Uterus (tissue), 4 donors: ENCODE data around the gene FNIP2. TPM values are rescaled to one million over a fixed set of nuclear protein-coding genes. Genes with fewer than 3 reads are reported as not detected.

Experiments used
- DNase-seq, 2 donors: peaks; one replicate each; pipeline ENCODE4 v3.0.0-alpha.2; 2019 to 2020
- H3K27ac ChIP-seq, 2 donors: fragments of 200-600 bp; sonication (generic); 1 replicate in 1 of 2; 2 replicates in 1 of 2; pipeline ENCODE4 v1.5.1; 2016 to 2018
- H3K27me3 ChIP-seq, 2 donors: fragments of 200-600 bp; sonication (generic); one replicate each; pipeline ENCODE4 v1.5.1; 2018 to 2019; ENCODE audit warnings: control low read depth in 1 of 2
- H3K36me3 ChIP-seq, 2 donors: fragments of 200-600 bp; sonication (generic); one replicate each; pipeline ENCODE4 v1.5.1; 2019; ENCODE audit warnings: control low read depth in 1 of 2
- H3K4me1 ChIP-seq, 2 donors: fragments of 200-600 bp; sonication (generic); one replicate each; pipeline ENCODE4 v1.5.1; 2018 to 2019; ENCODE audit warnings: control low read depth in 1 of 2
- H3K4me3 ChIP-seq, 2 donors: fragments of 200-600 bp; sonication (generic); 1 replicate in 1 of 2; 2 replicates in 1 of 2; pipeline ENCODE4 v1.5.1; 2018 to 2019; ENCODE audit warnings: mild to moderate bottlenecking in 1 of 2
- H3K9me3 ChIP-seq, 2 donors: fragments of 200-600 bp; sonication (generic); one replicate each; pipeline ENCODE4 v1.5.1; 2019; ENCODE audit warnings: control low read depth in 1 of 2
- POLR2A ChIP-seq, 2 donors: fragments of 450-650 bp; IDR thresholded peaks; one replicate each; pipeline ENCODE4 v1.6.1; 2016; ENCODE audit warnings: antibody characterized with exemption in 2 of 2, mild to moderate bottlenecking in 1 of 2, moderate library complexity in 1 of 2
- intact Hi-C: fragments of 100-400 bp; cut with DNase I; formaldehyde crosslinking; loops from one replicate; pipeline ENCODE4 v1.15.1; 2023; ENCODE audit warnings: low total_unique reads
- total RNA-seq, 4 donors: library from RNA; depleted of rRNA in 3 of 4; stranded (reverse); fragments of >200 nt in 3 of 4; gene quantifications; one replicate each; pipeline versions ENCODE4 v1.1.0 to v1.2.4, GENCODE V29; 2014 to 2023
- TF ChIP-seq, protein P1 (sequence below), 4 experiments: fragments of 200-600 bp in 2 of 4; fragments of 450-650 bp in 2 of 4; sonication (generic) in 2 of 4; IDR thresholded peaks; one replicate each; pipeline ENCODE4 v1.5.1; 2016 to 2019; ENCODE audit warnings: antibody characterized with exemption in 4 of 4, mild to moderate bottlenecking in 2 of 4, moderate library complexity in 1 of 4
- donor health status: DM: yes; HTN: yes; CAD: no.

Gene FNIP2
- total RNA-seq, 4 donors from 2014 or later, result 8.5 to 61.9 (median 29.6) TPM

DNA sequence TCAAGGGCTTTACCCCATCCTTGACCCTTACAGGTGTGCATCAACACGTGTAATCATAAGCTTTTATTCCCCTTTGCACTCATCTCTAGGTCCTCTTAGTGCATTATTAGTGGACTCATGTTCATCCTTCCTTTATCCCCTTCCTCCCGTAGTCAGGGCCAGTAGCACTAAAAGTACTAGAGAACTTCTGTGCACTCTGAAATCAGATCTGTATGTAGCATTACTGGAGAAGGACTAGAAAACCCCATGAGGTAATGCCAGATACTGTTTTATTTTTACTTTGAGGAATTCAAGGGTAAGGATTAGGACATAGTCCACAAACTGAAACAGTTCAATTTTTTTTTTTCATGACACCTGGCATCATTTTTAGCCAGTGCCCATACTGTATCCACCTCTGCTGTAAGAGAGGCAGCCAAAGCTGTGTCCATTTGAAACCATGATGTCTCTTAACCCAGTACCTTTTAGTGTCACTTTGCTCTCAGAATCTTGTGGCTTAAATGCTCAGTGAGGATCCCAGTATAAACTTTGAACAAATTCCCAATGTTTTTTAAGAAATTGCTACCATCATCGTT is 134.7 kb downstream of the FNIP2 start:
- Histone ChIP-seq H3K27ac (no peak overlapping the region), H3K27me3 (no peaks in the 10 kb centered on the region), H3K9me3 (no peaks in the 10 kb centered on the region), H3K4me1 (no peaks in the 10 kb centered on the region), H3K4me3 (no peak overlapping the region), H3K36me3 (peaks cover 0 to 3% of the 10 kb centered on the region in 2 donors)
- DNase-seq, result no peak
- TF ChIP-seq POLR2A (IDR thresholded peaks at IDR 0.05), result no peak
- TF ChIP-seq, protein P1, sequence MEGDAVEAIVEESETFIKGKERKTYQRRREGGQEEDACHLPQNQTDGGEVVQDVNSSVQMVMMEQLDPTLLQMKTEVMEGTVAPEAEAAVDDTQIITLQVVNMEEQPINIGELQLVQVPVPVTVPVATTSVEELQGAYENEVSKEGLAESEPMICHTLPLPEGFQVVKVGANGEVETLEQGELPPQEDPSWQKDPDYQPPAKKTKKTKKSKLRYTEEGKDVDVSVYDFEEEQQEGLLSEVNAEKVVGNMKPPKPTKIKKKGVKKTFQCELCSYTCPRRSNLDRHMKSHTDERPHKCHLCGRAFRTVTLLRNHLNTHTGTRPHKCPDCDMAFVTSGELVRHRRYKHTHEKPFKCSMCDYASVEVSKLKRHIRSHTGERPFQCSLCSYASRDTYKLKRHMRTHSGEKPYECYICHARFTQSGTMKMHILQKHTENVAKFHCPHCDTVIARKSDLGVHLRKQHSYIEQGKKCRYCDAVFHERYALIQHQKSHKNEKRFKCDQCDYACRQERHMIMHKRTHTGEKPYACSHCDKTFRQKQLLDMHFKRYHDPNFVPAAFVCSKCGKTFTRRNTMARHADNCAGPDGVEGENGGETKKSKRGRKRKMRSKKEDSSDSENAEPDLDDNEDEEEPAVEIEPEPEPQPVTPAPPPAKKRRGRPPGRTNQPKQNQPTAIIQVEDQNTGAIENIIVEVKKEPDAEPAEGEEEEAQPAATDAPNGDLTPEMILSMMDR (IDR thresholded peaks at IDR 0.05), result no peak
- intact Hi-C loops, result no loop called here

DNA sequence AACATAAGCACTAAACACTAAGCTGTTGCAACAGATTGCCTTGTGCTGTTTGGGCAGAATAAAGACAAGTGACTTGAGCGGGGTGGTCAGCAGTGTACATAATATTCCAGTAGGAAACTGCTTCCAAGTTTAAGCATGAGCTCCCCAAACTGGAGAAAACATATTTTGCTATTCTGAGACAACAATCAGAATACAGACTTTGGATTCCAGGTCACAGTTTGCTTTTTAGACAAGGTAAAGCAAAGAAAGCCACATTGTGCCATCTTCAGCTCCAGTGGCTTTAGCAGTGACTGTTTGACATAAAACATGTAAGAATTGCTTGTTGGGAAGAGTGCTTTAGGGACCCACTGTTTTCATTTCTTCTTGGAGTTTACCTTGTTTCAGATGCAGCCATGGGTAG is 136.0 kb downstream of the FNIP2 start:
- Histone ChIP-seq H3K27ac (no peak overlapping the region), H3K4me1 (no peaks in the 10 kb centered on the region), H3K36me3 (peaks cover 0 to 3% of the 10 kb centered on the region in 2 donors), H3K4me3 (no peak overlapping the region), H3K9me3 (no peaks in the 10 kb centered on the region), H3K27me3 (no peaks in the 10 kb centered on the region)
- no peak for DNase-seq
- intact Hi-C loops, result no loop called here
- TF ChIP-seq, protein P1 (IDR thresholded peaks at IDR 0.05), result no peak
- TF ChIP-seq POLR2A (IDR thresholded peaks at IDR 0.05), result no peak

DNA sequence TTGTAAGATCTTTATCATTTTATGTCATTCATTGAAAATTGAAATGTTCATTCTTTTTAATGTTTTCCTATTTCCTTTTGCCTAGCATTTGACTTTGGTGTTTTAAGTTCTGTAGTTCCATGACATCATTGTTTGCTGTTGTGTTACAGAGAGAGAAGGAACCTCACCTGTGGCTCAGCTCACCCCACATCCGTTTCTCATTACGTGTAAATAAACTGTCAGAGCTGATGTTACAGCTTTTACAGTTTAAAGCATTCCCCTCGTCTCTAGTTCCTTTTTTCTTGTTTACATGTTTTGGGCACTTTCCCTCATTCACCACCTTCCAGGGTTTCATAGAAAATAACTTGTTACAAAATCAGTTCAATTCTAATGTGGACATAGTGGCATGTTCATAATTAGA is 137.2 kb downstream of the FNIP2 start:
- intact Hi-C loops, result no loop called here
- Histone ChIP-seq H3K9me3 (no peaks in the 10 kb centered on the region), H3K4me3 (no peak overlapping the region), H3K4me1 (no peaks in the 10 kb centered on the region), H3K27ac (no peak overlapping the region), H3K36me3 (peaks cover 0 to 3% of the 10 kb centered on the region in 2 donors), H3K27me3 (no peaks in the 10 kb centered on the region)
- DNase-seq, result no peak
- TF ChIP-seq, protein P1 (IDR thresholded peaks at IDR 0.05), result no peak
- TF ChIP-seq POLR2A (IDR thresholded peaks at IDR 0.05), result no peak

DNA sequence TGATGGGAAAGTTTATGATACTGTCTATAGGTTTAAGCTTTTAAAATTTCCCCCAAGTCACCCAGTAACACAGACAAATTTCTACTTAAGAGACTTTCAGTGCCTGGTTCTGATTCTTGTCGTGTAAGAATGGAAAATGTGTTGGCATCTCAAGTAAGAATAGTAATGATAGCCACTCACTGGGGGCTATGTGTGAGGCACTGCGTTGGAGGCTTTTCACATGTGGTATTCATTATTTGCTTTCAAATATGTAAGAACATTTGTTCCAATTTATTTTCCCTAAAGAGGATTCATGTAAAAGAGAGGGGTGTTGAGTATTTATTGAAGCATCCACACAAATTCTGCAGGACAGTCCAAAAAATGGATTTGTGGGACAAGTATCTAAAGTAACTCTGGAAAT is 143.6 kb downstream of the FNIP2 start:
- Histone ChIP-seq H3K4me1 (peaks cover 0 to 4% of the 10 kb centered on the region in 2 donors), H3K9me3 (no peaks in the 10 kb centered on the region), H3K4me3 (no peak overlapping the region), H3K27ac (no peak overlapping the region), H3K36me3 (no peaks in the 10 kb centered on the region), H3K27me3 (no peaks in the 10 kb centered on the region)
- TF ChIP-seq, protein P1 (IDR thresholded peaks at IDR 0.05), result no peak
- TF ChIP-seq POLR2A (IDR thresholded peaks at IDR 0.05), result no peak
- DNase-seq, result no peak
- intact Hi-C loops, result no loop called here

DNA sequence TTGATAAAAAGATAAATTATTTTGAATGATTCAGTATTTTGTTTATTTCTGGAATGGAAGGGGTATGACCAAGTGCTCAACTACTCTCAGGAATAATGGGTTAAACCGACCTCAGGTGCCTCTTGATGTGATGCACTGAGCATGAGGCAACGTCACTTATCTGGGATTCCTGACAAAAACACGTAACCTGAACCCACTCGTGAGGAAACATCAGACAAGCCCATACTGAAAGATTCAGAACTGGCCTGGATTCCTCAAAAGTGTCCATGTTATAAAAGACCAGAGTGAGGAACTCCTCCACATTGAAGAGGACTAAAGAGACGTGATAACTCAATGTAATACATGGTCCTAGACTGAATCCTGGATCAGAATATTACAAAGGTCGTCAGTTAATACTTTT is 144.0 kb downstream of the FNIP2 start:
- Histone ChIP-seq H3K4me3 (no peak overlapping the region), H3K27me3 (no peaks in the 10 kb centered on the region), H3K4me1 (peaks cover 0 to 4% of the 10 kb centered on the region in 2 donors), H3K9me3 (no peaks in the 10 kb centered on the region), H3K36me3 (no peaks in the 10 kb centered on the region), H3K27ac (no peak overlapping the region)
- intact Hi-C loops, result no loop called here
- no peak for DNase-seq
- TF ChIP-seq, protein P1 (IDR thresholded peaks at IDR 0.05), result no peak
- no peak for TF ChIP-seq POLR2A (IDR thresholded peaks at IDR 0.05)
